Adrenal gland (tissue), 12 donors: Measurements from ENCODE around the gene OR10H1. TPM values are rescaled to one million over a fixed set of nuclear protein-coding genes. Genes with fewer than 3 reads are reported as not detected.
"Not testable (repeated sequence)": the region's sequence is repeated elsewhere in the genome, so short reads cannot be mapped to it uniquely, and the experiment has no call there.

Experiments used
- DNase-seq, 7 donors: peaks; one replicate each; pipeline ENCODE4 v3.0.0-alpha.2; 2019 to 2020
- H3K27ac ChIP-seq, 5 donors: fragments of 200-600 bp; sonication (generic) in 4 of 5; 1 replicate in 3 of 5; 2 replicates in 2 of 5; pipeline versions ENCODE4 v1.5.1 to v1.8.0; 2016 to 2020; ENCODE audit warnings: mild to moderate bottlenecking in 1 of 5
- H3K27me3 ChIP-seq: fragments of 200-600 bp; 2 replicates; pipeline ENCODE4 v1.8.0; 2021
- H3K36me3 ChIP-seq, 2 donors: fragments of 200-600 bp; replicated peaks in 1 of 2; 1 replicate in 1 of 2; 2 replicates in 1 of 2; pipeline versions ENCODE4 v1.5.1 to v1.8.0; 2018 to 2022
- H3K4me1 ChIP-seq, 2 donors: fragments of 200-600 bp; replicated peaks in 1 of 2; 1 replicate in 1 of 2; 2 replicates in 1 of 2; pipeline versions ENCODE4 v1.5.1 to v1.8.0; 2018 to 2021
- H3K4me3 ChIP-seq, 4 donors: fragments of 200-600 bp; sonication (generic) in 3 of 4; one replicate each; pipeline ENCODE4 v1.5.1; 2016 to 2018
- H3K9me3 ChIP-seq, 3 donors: fragments of 200-600 bp; sonication (generic) in 1 of 3; replicated peaks in 1 of 3; 1 replicate in 2 of 3; 2 replicates in 1 of 3; pipeline versions ENCODE4 v1.5.1 to v1.8.0; 2016 to 2021
- CTCF ChIP-seq, 6 experiments: fragments of 450-650 bp in 4 of 6; fragments of 200-600 bp in 2 of 6; sonication (generic) in 1 of 6; IDR thresholded peaks; 1 replicate in 5 of 6; 2 replicates in 1 of 6; pipeline versions ENCODE4 v1.5.1 to v1.8.0; 2016 to 2021; ENCODE audit warnings: antibody characterized with exemption in 6 of 6, mild to moderate bottlenecking in 2 of 6, moderate library complexity in 1 of 6
- POLR2A ChIP-seq, 2 donors: fragments of 450-650 bp; IDR thresholded peaks; one replicate each; pipeline ENCODE4 v1.6.1; 2017; ENCODE audit warnings: antibody characterized with exemption in 2 of 2, mild to moderate bottlenecking in 2 of 2, moderate library complexity in 1 of 2
- WGBS, 4 donors: extraction: QIAGEN DNeasy Blood & Tissue Kit in 2 of 4; methylation state at CpG; one replicate each; pipeline versions ENCODE4 v1.1.5 to v1.1.7; 2013 to 2017; 5-methylcytosine and 5-hydroxymethylcytosine counted together
- intact Hi-C, 2 donors: fragments of 100-400 bp; cut with DNase I; formaldehyde crosslinking; loops; one replicate each; pipeline versions ENCODE4 v1.14.1 to v1.15.0; 2022 to 2023
- polyA plus RNA-seq, 3 donors: library from polyadenylated mRNA; stranded (reverse); fragments of 200-250 nt in 2 of 3; fragments of 350-450 nt in 1 of 3; fragmentation: Illumina TruSeq in 1 of 3; extraction: RNeasy Lipid Tissue Mini Kit (QIAGEN cat#74804) in 1 of 3; gene quantifications; one replicate each; pipeline ENCODE4 v1.2.3, GENCODE V29; 2013 to 2014
- total RNA-seq, 9 donors: library from RNA; depleted of rRNA in 4 of 9; stranded (reverse); fragments of >200 nt in 4 of 9; fragments of 120-200 nt in 1 of 9; fragmentation: NEBNext Ultra II Directional in 1 of 9; extraction: Animal tissue kit (Norgen Biotek cat#: 25700) in 1 of 9; gene quantifications; one replicate each; pipeline versions ENCODE4 v1.1.0 to v1.2.4, GENCODE V29; 2013 to 2023
- donor health status: healthy with polysubstance abuse.
- donor health status: Bipolar disorder and iron deficiency.
- donor health status: DM: yes; HTN: yes; CAD: no.
- donor health status: DM: no; HTN: no; CAD: no.
- donor health status: DM: no; HTN: no; CAD: no.
- donor health status: DM: yes; HTN: yes; CAD: no.

Gene OR10H1
- total and polyA plus RNA-seq, 12 donors: not detected

DNA sequence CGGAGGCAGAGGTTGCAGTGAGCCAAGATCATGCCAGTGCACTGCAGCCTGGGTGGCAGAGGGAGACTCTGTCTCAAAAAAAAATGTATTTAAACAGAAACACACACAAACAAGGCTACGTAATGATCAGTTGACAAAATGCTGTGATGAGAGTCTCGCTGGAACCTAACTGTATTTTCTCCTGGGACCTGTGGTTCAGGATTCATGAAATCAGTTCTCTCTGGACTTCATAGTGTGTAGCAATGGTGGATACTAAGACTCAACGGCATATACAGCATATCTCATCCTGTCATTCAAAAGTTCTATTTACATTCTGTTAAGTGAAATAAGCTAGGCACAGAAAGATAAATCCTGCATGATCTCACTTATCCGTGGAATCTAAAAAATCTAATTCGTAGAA is 45.1 kb upstream of the OR10H1 start:
- no peaks in the 10 kb centered on the region for H3K4me1 ChIP-seq
- no peak overlapping the region for H3K27ac ChIP-seq
- WGBS, 4 donors: 62 to 71% (median 66%) methylated on average over 6 of the region's 6 CpGs
- intact Hi-C loops: no loop called here
- H3K9me3 ChIP-seq: no peaks in the 10 kb centered on the region
- no peaks in the 10 kb centered on the region for H3K36me3 ChIP-seq
- no peak for TF ChIP-seq POLR2A (IDR thresholded peaks at IDR 0.05)
- no peak for TF ChIP-seq CTCF (IDR thresholded peaks at IDR 0.05)
- H3K4me3 ChIP-seq: no peak overlapping the region
- peaks cover 6% of the 10 kb centered on the region for H3K27me3 ChIP-seq
- DNase-seq: no peak

DNA sequence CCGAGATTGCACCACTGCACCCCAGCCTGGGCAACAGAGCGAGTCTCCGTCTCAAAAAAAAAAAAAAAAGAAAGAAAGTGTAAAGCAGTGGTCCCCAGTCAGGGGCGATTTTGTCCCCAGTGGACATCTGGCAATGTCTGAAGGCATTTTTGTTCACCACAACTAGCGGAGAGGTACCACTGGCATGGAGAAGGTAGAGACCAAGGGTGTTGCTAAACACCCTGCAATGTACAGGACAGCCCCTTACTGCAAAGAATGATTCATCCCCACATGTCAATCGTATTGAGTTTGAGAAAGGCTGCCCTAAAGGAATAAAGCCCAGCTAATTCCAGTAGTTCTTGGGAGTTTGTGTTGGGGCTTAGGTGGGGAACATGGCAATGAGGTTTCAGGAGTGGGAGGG is 43.7 kb upstream of the OR10H1 start:
- no peak for DNase-seq
- TF ChIP-seq CTCF (IDR thresholded peaks at IDR 0.05) (no peak), POLR2A (IDR thresholded peaks at IDR 0.05) (no peak)
- intact Hi-C loops: no loop called here
- no peaks in the 10 kb centered on the region for H3K9me3 ChIP-seq
- 66 to 78% (median 75%) methylated on average over 5 to 6 of the region's 6 CpGs for WGBS, 4 donors
- no peaks in the 10 kb centered on the region for H3K36me3 ChIP-seq
- H3K27ac ChIP-seq: no peak overlapping the region
- H3K4me1 ChIP-seq: no peaks in the 10 kb centered on the region
- H3K4me3 ChIP-seq: no peak overlapping the region
- peaks cover 6% of the 10 kb centered on the region for H3K27me3 ChIP-seq

- intact Hi-C loops: no loop called here
- no peaks in the 10 kb centered on the region for H3K9me3 ChIP-seq
- no peaks in the 10 kb centered on the region for H3K4me1 ChIP-seq
- H3K4me3 ChIP-seq: no peak overlapping the region
- WGBS, 4 donors: 76 to 87% (median 82%) methylated on average over 3 of the region's 3 CpGs
- H3K27ac ChIP-seq: no peak overlapping the region
- TF ChIP-seq CTCF (IDR thresholded peaks at IDR 0.05) (no peak), POLR2A (IDR thresholded peaks at IDR 0.05) (no peak)
- H3K36me3 ChIP-seq: no peaks in the 10 kb centered on the region
- H3K27me3 ChIP-seq: no peaks in the 10 kb centered on the region
- no peak for DNase-seq
Measured at GRCh38 chr19:15850385-15850784, 34.9 kb upstream of the OR10H1 start.

- no peak overlapping the region for H3K27ac ChIP-seq
- H3K4me3 ChIP-seq: no peak overlapping the region
- TF ChIP-seq POLR2A (IDR thresholded peaks at IDR 0.05) (no peak), CTCF (IDR thresholded peaks at IDR 0.05) (no peak)
- 77 to 83% (median 79%) methylated on average over 6 of the region's 6 CpGs for WGBS, 4 donors
- no peaks in the 10 kb centered on the region for H3K27me3 ChIP-seq
- intact Hi-C loops: no loop called here
- no peaks in the 10 kb centered on the region for H3K9me3 ChIP-seq
- no peaks in the 10 kb centered on the region for H3K4me1 ChIP-seq
- DNase-seq: no peak
- H3K36me3 ChIP-seq: no peaks in the 10 kb centered on the region
Measured at GRCh38 chr19:15846923-15847322, 31.5 kb upstream of the OR10H1 start.

- H3K4me3 ChIP-seq, H3K27ac ChIP-seq, H3K4me1 ChIP-seq, H3K36me3 ChIP-seq, intact Hi-C loops, H3K9me3 ChIP-seq, H3K27me3 ChIP-seq: not testable (repeated sequence)
- WGBS, 4 donors: 36 to 56% (median 46%) methylated on average over 7 to 8 of the region's 8 CpGs
- peak; percentile 35 to 82 (median 59) for DNase-seq
Measured at GRCh38 chr19:15843894-15844222, 28.4 kb upstream of the OR10H1 start.
